K562 (cell line): ENCODE data around the gene C19orf67. TPM values are rescaled to one million over a fixed set of nuclear protein-coding genes. Genes with fewer than 3 reads are reported as not detected.
A peak's percentile ranks its signal among the peaks of the same experiment; 100 is the strongest.

Source experiments
- FIP1L1 ChIP-seq: fragments of 200-400 bp; formaldehyde crosslinking; IDR thresholded peaks from 2 replicates; pipeline ENCODE4 v1.6.1; 2018; ENCODE audit warnings: mild to moderate bottlenecking, low read depth, low read length; ENCODE audit not compliant: poor library complexity, severe bottlenecking
- KLF13 ChIP-seq: fragments of 450-650 bp; IDR thresholded peaks from 2 replicates; pipeline ENCODE4 v1.6.1; 2016; ENCODE audit warnings: missing genetic modification characterization, low read depth, mild to moderate bottlenecking, missing compliant biosample characterization, moderate library complexity, borderline replicate concordance
- MEF2A ChIP-seq: IDR thresholded peaks from 2 replicates; pipeline ENCODE4 v1.6.1; 2011; ENCODE audit warnings: low read depth, mild to moderate bottlenecking, low read length, moderate library complexity; ENCODE audit not compliant: control insufficient read depth
- MGA ChIP-seq: fragments of 450-650 bp; IDR thresholded peaks from 2 replicates; pipeline ENCODE4 v1.6.1; 2016; ENCODE audit warnings: mild to moderate bottlenecking, moderate library complexity
- NR0B1 ChIP-seq: fragments of 450-650 bp; IDR thresholded peaks from one replicate; pipeline ENCODE4 v1.6.1; 2018; ENCODE audit warnings: mild to moderate bottlenecking, moderate library complexity; ENCODE audit not compliant: partially characterized antibody
- RBFOX2 ChIP-seq: fragments of 200-400 bp; formaldehyde crosslinking; IDR thresholded peaks from 2 replicates; pipeline ENCODE4 v1.6.1; 2017; ENCODE audit warnings: low read depth, mild to moderate bottlenecking, low read length, moderate library complexity
- RBM22 ChIP-seq: fragments of 200-400 bp; formaldehyde crosslinking; IDR thresholded peaks from 2 replicates; pipeline ENCODE4 v1.6.1; 2018; ENCODE audit warnings: low read length, low read depth; ENCODE audit not compliant: poor library complexity, severe bottlenecking
- ZNF212 ChIP-seq: fragments of 450-650 bp; formaldehyde crosslinking; IDR thresholded peaks from 2 replicates; pipeline ENCODE4 v1.4.0; 2020; ENCODE audit warnings: mild to moderate bottlenecking
- ZNF282 ChIP-seq: sonication (generic); formaldehyde crosslinking; IDR thresholded peaks from 2 replicates; pipeline ENCODE4 v1.8.1; 2023; ENCODE audit warnings: missing genetic modification reagents
- ZNF384 ChIP-seq: IDR thresholded peaks from 2 replicates; pipeline ENCODE4 v1.6.1; 2012; ENCODE audit warnings: low read depth, low read length, improper control_type of control experiment
- ZNF655 ChIP-seq: fragments of 250-450 bp; sonication (Bioruptor Pico); IDR thresholded peaks from 2 replicates; pipeline ENCODE4 v1.5.0; 2021
- polyA plus RNA-seq, 8 experiments: library from polyadenylated mRNA; depleted of rRNA in 4 of 8; stranded (reverse) in 5 of 8; unstranded in 3 of 8; fragments of >200 nt; fragmentation: Nextera tagmentation in 2 of 8; fragmentation: Illumina TruSeq in 1 of 8; extraction: Ambion mirVana in 2 of 8; extraction: Trizol in 1 of 8; gene quantifications; 2 replicates each; pipeline versions ENCODE4 v1.2.1 to v1.2.3, GENCODE V29; 2011 to 2014; ENCODE audit warnings: inconsistent platforms in 1 of 8, missing spikeins in 1 of 8
- total RNA-seq, 7 experiments: library from RNA; depleted of rRNA in 6 of 7; stranded (reverse); fragments of >200 nt in 6 of 7; fragmentation: Illumina TruSeq in 2 of 7; extraction: Trizol in 2 of 7; gene quantifications; 2 replicates each; pipeline versions ENCODE4 v1.2.1 to v1.2.3, GENCODE V29; 2011 to 2021; ENCODE audit warnings: low replicate concordance in 1 of 7

C19orf67 gene
- total and polyA plus RNA-seq, 9 of the 15 experiments (the other 6 are each of a cell fraction or from before 2014, with no cell fraction given) = 0.29 to 1.8 (median 0.51) TPM; not detected in 3

DNA sequence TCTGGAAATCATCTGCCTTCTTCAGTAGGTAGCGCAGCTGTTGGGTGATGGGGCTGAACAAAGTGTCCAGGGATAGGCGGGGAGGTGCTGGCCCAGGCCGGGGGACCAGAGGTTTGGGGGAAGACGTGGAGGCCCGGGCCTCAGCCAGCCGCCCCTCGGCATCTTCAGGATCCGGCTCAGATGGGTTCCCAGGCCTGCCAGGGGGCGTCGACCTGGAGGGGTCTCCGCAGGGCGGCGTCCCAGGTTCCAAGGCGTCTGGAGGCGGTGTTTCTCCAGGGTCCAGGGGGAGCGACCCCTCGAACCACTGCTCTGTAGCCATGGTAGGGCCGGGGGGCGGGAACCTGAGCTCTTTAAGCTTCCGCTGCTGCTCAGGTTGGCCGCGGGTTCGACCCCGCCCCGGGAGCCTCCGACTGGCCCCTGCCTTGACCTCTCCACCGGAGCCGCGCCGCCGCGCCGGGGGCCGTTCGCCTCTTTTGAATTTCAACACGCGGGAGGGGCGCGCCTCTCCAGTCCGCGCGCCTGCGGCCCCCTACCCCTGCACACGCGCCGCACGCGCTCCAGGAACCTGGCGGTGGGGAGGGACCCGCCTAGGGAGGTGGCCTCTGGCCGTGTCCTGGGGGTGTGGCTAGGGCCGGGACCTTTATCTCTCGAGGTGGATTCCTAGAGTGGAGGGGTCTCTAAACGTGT, at the start of gene C19orf67 (continued):
- TF ChIP-seq MGA (peak; percentile 65), NR0B1 (no peak), ZNF212 (no peak), ZNF384 (no peak), ZNF282 (CRISPR knock-in tag) (no peak), ZNF655 (CRISPR knock-in tag) (no peak), FIP1L1 (peak; percentile 54), RBM22 (no peak), KLF13 (tag) (no peak), MEF2A (no peak), RBFOX2 (peak; percentile 59)
